Hypothalamus (tissue), 51 donors: ENCODE measurements around the gene GALNT17.
"Not testable (repeated sequence)": the region's sequence is repeated elsewhere in the genome, so short reads cannot be mapped to it uniquely, and the experiment has no call there.

Source experiments
- DNase-seq, 51 donors: peaks; one replicate each; lab custom pipeline; 2025; lab: John Stamatoyannopoulos, UW

The GALNT17 gene

DNA sequence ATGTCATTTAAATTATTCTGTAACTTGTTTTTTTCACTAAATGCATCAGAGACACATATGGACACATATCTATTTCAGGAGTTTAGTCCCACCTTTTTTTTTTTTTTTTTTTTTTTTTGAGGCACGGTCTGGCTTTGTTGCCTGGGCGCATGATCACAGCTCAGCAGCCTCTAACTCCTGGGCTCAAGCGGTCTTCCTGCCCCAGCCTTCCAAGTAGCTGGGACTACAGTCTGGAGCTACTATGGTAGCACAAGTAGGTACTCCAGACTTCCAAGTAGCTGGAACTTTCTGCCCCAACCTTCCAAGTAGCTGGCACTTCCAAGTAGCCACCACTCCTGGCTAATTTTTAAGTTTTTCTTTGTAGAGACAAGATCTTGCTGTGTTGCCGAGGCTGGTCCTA is 407.7 kb downstream of the GALNT17 start:
- DNase-seq = no peak

DNA sequence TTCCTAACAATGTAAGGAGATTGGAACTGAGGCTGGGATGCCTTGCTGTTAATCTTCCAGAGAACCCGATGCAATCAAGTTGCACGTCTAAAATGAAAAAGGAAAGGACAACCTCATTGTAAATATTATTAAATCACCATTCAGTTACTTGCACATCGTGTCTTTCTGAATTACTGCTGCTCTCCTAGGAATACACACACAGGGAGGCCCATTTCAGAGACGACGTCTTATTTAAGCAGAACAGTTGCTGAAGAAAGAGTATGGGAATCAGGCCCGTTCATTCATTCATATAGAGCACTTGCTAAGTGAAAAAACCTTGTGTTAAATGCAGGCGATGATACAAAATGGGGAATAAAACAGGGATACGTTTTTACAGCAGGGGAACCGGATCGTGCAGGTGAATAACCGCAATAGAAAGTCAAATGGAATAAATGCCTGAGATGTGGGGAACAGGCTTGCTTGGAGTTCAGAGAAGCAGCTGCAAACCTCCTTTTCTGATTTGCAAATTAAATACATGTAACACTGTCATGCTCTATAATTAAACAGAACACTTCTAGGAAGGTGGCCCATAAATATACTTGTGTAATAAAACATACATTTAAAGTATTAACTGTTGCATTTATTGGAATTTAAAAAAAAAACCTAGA is 409.9 kb downstream of the GALNT17 start:
- DNase-seq = no peak

DNA sequence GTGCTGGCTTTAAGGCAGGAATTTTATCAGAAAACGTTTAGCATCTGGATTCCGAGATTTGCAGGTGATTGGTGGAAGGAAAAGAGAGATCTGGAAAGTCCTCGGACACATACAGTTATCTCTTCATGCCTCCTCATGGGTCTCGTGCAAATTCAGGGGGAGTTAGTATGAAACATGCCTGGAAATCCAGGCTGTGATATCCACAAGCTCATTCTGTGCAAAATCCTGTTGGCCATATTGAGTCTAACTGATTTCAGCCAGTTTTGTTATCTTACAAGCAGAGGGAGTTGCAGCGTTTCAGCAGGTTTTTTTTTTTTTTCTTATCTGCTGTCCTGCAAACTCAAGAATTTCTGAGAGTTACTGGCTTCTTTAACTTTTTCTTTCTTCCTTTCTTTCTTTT is 411.5 kb downstream of the GALNT17 start:
- DNase-seq = no peak

DNA sequence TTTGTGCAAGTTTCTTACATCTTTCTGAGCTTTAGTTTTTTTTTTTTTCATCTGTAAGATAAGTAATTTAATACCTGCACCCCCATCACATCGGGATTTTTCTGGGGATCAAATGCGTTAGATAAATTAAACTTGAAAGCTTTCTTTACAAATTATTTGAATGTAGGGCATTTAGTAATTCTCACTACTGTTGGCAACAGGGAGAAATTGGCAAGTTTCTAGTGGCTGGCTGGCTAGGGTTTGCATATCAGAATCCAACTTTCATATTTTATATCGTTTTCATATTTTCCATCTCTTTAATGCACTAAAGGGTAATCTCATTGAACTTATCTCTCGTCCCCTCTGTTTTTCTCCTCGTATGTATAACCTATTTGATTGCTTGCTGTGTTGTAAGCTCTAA is 412.9 kb downstream of the GALNT17 start:
- DNase-seq = no peak

DNA sequence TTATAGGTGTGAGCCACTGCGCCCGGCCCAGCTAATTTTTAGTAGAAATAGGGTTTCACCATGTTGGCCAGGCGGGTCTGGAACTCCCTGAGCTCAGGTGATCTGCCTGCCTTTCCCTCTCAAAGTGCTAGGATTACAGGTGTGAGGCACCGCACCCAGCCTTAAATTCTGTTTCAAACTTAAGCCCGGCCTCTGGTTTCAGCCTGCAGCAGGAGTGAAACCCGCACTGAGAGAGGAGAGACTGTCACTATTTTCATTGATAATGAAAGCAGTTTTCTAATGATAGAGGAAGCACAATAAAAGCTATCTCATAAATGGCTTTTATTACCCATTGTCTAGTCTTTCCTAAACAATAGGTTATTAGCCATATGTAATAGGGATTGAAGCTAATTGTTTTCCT is 415.5 kb downstream of the GALNT17 start:
- no peak for DNase-seq

DNA sequence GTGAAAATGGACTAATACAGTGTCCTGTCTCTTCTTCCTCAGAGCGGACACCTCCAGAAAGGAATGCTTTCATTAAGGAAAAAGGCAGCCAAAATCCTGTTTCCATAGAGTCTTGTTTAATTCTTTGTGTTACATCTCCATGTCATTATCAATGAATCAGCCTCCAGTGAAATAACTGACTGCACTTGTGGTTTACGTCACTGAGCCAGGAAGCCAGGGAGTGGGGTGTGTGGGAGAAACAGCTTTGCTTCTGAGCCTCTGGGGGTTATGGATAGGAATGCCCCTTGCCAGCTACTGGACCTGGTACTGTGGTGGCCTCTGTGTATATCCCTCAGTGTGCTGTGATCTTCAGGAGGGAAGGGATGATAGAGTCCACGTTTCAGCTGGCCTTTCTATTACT is 416.8 kb downstream of the GALNT17 start:
- DNase-seq = no peak

DNA sequence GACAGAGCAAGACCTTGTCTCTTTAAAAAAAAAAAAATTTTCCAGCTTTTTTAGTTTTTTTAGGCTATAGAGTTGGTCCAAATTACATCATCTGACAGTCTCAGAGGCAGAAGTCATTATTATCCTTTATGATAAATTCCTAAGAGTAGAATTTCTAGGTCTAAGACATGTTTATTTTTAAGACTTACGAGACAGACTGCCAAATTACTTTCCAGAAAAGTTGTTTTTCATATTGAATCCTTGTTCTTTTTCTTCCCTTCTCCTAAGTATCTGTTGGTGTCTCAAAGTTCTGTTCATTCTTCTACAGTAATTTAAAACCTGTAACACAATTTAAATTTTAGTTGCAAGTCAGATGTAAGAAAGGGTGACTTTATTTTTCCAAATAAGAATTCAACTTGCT is 421.4 kb downstream of the GALNT17 start:
- DNase-seq = no peak

DNA sequence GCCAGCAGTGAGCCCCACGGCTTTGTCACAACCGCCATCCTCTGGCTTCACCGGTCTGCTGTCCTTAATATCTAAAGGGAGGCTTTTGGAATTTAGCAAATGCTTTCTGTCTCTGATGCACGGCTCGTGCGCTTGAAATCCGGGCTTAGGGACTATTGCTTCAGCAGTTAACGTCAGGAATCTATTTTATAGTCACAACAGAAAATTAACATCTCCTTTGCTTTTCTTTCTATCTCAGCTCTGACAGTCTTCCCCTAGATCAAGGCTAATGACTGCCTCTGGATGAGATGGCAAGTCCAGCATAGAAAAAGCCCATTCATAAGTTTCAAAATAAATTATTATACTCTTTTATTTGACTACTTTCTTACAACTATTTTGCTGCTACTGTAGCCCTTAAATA is 423.8 kb downstream of the GALNT17 start:
- no peak for DNase-seq

DNA sequence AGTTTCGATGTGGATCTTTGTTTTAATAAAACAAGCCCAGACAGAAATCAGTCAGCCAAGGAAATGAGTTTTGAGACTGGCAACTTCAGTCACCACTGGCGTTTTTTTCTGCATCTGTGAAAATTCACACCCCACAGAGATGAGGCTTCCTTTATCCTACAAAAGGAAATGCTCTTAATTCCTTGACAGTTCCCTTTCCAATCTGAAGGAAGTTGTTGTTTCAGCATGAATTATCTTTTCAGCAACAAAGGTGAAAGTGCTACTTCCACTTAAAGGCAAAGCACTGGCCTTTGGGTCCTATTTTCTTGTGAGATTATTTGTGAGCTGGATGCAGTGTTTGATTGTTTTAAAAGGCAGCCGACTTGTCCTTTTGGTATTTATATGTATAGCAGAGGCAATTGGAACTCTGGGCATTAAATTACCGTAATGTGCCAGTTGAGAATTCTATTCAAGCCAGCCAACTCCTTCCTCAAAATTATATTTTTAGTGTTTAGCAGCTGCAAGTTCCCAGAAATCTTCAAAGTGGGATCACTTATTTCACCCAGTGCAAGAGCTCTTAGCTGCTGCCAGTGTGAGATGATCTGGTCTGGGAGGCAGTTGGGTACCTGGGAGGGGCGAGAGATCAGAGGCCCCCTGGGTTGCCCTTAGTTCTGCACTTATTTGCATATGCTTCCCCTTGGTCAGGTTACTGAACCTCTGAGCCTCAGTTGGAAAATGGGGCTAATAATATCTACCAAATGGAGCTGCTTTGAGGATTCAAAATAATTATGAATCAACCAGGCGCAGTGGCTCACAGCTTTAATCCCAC is 427.1 kb downstream of the GALNT17 start:
- no peak for DNase-seq

DNA sequence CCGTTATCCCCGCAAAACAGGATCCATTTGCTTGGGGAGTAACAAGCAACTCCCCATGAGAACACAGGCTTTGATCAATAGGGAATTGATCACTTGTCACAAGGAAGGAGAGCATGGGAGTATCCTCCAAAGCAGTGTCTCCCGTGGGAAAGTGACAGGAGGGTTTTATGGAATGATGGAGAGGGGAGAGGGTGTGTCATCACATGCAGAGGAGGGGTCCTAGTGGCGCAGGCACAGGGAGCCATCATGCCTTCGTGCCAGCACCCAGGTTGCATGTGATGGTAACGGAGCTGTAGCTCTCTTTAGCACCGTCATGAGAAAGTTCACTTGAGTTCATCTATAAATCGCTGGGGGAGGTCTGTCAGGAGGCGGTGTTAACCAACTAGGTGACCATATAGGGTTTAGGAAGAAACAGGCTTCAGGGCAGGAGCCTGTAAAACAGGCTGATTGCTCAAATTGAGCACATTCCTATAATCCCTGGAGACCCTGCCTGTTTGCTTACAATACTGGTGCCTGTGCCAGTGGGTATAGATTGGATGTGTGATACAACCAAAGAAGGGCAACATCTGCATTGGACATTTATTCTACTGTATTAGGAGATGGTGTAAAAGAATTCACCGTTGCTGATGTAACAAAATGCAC is 428.5 kb downstream of the GALNT17 start:
- DNase-seq = no peak

DNA sequence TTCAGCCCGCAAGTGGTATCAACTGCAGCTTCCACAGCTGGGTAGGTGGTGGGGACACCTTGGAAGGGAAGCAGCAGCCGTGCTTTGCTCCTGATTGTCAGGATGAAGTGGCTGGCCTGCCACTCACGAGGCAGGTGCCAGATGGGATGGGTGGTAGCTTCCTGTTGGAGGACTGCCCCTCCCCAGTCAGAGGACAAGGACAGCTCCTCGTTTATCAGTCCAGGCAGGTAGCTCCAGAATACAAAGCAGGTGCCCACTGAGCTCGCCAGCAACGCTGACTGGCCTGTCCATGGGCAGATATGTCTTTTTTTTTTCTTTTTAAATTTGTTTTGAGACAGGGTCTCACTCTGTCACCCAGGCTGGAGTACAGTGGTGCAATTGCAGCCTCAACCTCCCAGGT is 431.3 kb downstream of the GALNT17 start:
- no peak for DNase-seq

DNA sequence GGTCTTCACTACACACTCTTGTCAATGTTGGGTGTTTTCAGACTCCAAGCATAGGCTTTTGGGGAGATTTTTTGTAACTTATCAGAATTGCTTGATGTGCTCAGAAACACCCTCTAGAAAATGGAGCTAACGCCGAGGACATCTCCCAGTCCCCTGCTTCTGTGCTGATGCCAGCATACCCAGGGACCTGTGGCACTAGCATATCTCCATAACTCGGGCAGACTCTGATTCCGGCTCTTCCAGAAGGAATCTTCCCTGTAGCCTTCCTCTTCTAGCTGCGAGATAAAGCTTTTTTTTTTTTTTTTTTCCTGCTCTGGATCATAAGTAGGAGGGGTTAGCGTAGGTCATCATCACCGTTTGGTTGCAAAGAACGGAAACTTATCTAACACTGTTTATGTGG is 434.4 kb downstream of the GALNT17 start:
- DNase-seq = no peak

DNA sequence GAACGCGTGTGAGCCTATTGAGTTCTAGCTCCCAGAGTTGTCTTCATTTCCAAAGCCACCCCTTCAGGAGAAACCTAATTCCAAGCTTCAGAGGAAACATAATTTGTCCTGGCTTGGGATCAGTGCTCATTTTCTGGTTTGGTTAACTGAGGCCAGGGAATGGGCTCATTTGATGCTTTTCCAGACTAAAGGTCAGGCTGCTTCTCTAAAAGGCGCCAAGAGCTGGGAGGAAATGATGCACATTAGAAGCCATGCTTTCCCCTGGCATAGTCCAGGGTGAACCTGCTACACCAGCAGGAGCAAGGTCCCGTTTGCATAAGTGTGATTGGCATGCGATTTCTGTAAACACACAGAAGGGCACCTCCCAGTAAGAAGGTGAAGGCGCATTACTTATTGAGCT is 435.0 kb downstream of the GALNT17 start:
- no peak for DNase-seq

DNA sequence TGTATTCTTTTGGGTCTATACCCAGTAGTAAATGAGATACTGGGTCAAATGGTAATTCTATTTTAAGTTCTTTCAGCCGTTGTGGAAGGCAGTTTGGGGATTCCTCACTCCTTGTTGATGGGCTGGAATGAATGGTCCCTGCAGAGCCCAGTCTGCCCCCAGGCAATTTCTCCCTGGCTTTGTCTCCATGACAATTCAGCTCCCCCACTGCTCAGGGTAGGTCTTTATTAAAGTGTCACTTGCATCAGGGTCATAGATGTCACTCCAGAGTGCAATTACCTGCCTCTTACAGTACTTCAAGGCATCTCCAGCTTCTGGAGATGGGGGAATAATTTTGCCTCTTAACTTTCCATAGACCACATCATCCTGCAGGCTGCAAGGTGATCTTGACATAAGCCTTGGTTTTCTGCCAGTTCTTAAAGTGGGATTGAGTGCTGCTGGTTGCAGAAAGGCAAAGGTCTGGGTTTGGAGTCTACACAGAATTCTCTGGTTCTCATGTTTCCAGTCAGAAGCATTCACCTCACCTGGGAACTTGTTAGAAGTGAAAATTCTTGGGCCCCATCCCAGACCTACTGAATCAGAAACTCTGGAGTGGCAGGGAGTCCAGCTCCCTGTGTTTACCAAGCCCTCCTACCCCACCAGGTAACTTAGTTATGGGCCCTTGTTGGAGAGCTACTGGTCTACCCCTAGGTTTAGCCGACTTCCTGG is 442.4 kb downstream of the GALNT17 start:
- DNase-seq = no peak

DNA sequence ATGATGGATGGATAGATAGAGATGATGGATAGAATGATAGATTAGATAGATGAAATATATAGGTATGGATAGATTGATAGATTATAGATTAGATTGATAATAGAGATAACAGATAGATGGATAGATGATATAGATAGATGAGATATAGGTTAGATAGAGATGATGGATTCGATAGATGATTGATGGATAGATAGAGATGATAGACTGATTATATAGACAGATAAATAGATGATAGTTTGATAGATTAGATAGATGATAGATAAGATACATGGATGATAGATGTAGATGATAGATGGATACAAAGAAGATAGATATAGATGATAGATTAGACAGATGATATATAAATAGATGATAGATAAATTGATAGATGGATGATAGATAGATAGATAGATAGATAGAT is 448.1 kb downstream of the GALNT17 start:
- no peak for DNase-seq

DNA sequence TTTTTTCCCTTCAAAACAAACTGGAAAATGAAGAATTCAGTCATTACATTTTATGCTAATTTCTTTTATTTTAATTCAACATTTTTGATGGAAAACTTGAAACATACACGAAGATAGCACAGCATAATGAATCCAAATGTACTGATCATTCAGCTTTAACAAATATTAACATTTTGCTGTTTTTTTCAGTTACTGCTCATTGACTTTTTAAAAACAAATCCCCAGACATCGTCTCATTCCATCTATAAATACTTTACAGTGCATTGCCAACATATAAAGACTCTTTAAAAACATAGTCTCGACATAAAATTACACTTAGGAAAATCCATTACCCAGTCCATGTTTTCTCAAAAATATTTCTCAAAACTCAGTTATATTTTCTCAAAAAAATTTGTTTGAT is 452.3 kb downstream of the GALNT17 start:
- DNase-seq = no peak

DNA sequence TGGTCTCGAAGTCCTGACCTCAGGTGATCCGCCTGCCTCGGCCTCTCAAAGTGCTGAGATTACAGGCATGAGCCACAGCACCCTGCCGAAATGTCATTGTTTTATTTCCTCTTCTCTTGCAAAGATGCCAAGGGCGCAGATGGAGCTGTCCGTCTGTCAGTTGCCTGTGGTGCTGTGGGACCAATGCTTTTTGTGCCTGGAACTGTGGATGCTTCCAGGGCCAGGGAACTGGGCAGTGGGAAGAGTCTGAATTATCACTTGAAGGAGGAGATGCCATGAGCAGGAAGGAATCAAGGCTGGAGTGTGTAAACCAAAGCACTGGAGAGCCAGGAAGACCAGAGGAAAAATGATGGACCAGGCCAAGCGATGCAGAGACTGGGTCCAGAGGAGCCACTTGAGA is 459.9 kb downstream of the GALNT17 start:
- no peak for DNase-seq

DNA sequence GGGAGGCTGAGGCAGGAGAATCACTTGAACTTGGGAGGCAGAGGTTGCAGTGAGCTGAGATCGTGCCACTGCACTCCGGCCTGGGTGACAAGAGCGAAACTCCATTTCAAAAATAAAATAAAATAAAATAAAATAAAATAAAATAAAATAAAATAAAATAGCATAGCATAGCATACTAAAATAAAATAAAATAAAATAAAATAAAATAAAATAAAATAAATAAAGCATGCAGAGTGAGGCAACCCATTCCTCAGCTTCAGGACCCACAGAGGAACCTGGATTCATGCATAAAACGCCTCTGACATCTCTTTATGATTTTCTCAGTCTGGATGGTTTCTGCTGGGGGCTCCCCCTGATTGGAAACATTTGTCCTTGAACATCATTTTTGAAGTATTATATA is 460.4 kb downstream of the GALNT17 start:
- not testable (repeated sequence) for DNase-seq

DNA sequence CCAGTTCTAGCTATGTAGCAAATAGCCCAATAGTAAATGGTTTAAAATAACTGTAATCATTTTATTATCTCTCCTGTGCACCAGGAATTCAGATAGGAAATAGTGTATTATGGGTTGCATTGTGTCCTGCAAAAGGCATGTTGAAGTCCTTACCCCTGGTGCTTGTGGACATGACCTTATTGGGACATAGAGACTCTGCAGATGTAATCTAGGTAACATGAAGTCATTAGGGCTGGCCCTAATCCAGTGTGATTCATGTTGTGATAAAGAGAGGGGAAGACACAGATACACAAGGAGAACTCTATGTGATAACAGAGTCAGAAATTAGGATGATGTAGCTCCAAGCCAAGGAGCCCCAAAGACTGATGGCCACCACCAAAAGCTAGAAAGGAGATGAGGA is 462.8 kb downstream of the GALNT17 start:
- no peak for DNase-seq

DNA sequence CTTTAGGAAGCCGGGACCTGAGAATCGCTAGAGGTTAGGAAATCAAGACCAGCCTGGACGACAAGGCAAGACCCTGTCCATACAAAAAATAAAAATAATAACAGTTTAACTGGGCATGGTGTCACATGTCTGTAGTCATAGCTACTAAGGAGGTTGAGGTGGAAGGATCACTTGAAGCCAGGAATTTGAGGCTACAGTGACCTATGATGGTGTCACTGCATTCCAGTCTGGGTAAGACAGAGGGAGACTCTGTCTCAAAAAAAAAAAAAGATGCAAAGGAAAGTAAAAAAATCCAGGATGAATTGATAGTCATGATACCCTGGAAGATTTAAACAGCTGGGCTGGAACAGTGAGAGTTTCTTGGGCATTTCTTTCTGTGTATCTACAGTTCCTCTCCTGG is 463.2 kb downstream of the GALNT17 start:
- DNase-seq = no peak

DNA sequence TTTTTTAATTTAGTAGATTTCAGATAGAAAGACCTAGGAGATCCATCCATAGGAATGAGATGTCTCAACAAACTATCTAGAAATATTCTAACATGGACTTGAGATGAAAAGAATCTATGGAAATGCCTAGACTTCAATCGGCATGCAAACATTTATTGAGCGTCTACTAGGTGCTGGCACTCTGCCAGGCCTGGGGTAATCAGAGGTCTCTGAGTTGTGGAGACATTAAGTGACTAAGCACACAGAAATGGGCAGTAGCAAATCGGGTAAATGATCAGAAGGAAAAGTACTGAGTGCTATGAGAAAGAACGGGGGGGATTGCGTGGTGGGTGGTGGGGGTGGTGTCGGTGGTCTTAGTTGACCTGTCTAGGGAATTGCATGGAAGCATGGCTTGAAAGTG is 466.6 kb downstream of the GALNT17 start:
- DNase-seq = no peak
